ENCODE measurements around the gene RPL35. TPM values are rescaled to one million over a fixed set of nuclear protein-coding genes. Genes with fewer than 3 reads are reported as not detected.

The RPL35 gene
- total RNA-seq, 1 donor from 2014 or later, result 706 TPM

DNA sequence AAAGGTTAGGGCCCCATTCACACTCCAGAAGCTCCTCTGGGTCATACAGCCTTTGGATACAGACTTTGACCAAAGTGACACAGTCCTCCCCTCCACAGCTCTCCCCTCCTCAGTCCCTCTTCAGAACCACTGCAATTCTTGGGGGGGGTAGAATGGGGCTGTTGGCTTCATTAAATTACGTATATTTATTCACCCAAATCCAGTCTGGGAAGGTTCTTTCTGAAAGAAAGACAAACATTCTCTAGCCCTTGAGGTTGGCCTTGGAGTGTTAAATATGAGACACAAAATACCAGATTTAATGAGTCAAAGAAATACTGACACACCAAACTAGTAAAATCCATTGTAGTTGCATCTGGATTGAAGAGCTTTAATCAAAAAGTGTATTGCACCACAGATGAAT is 16.3 kb upstream of the RPL35 start:
- Mint-ChIP-seq H3K9me3 (ENCODE audit: low read depth) (no peaks in the 10 kb centered on the region), H3K4me1 (ENCODE audit: low read depth) (peaks cover 21% of the 10 kb centered on the region), H3K4me3 (ENCODE audit: unreplicated experiment) (no peak overlapping the region), H3K27ac (ENCODE audit: unreplicated experiment) (peak overlapping the region; percentile 41), H3K27me3 (ENCODE audit: low read depth) (no peaks in the 10 kb centered on the region), H3K36me3 (ENCODE audit: low read depth) (peaks cover 15% of the 10 kb centered on the region)
- no peak for DNase-seq (ENCODE audit: low spot score)
- TF ChIP-seq, protein P1, sequence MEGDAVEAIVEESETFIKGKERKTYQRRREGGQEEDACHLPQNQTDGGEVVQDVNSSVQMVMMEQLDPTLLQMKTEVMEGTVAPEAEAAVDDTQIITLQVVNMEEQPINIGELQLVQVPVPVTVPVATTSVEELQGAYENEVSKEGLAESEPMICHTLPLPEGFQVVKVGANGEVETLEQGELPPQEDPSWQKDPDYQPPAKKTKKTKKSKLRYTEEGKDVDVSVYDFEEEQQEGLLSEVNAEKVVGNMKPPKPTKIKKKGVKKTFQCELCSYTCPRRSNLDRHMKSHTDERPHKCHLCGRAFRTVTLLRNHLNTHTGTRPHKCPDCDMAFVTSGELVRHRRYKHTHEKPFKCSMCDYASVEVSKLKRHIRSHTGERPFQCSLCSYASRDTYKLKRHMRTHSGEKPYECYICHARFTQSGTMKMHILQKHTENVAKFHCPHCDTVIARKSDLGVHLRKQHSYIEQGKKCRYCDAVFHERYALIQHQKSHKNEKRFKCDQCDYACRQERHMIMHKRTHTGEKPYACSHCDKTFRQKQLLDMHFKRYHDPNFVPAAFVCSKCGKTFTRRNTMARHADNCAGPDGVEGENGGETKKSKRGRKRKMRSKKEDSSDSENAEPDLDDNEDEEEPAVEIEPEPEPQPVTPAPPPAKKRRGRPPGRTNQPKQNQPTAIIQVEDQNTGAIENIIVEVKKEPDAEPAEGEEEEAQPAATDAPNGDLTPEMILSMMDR (IDR thresholded peaks at IDR 0.05), result no peak

DNA sequence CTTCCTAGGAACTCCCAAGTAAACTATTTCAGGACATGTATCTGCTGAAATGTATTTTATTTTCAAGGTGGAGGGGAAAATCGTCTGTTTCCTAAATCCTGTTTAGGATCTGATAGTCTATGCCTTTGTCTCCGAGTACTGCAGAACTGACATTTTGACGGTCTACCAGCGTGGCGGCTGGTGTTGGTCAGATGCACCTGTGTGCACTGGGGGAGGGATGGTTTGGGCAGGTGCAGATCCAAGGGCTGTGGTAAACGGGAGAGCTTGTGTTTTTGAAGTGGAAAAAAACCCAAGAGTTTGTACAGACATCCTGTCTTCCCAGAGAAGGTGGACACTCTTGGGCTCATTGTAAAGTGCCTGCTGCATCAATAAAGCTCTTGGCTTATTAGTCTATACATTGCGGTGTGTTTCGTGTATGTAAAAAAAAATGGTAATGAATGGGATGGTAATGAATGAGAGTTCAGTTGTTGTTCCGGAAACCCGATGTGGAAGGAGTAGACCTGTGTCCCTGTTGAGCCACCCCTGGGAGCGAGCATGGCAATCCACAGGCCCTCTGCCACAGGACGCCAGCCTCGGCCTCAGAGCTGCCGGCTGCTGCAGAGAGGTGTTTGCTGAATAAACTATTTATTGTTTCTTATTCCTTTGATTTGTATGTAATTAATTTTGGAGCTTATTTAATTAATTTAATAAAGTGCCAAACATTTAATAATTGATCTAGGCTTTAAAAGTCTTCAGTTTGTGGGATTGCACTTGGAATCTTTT is 15.4 kb upstream of the RPL35 start:
- no peak overlapping the region for H3K27ac Mint-ChIP-seq (ENCODE audit: unreplicated experiment)
- peaks cover 16% of the 10 kb centered on the region for H3K36me3 Mint-ChIP-seq (ENCODE audit: low read depth)
- H3K4me3 Mint-ChIP-seq (ENCODE audit: unreplicated experiment), result no peak overlapping the region
- H3K4me1 Mint-ChIP-seq (ENCODE audit: low read depth), result peaks cover 29% of the 10 kb centered on the region
- no peaks in the 10 kb centered on the region for H3K27me3 Mint-ChIP-seq (ENCODE audit: low read depth)
- no peak for DNase-seq (ENCODE audit: low spot score)
- no peaks in the 10 kb centered on the region for H3K9me3 Mint-ChIP-seq (ENCODE audit: low read depth)
- TF ChIP-seq, protein P1 (IDR thresholded peaks at IDR 0.05), result no peak

DNA sequence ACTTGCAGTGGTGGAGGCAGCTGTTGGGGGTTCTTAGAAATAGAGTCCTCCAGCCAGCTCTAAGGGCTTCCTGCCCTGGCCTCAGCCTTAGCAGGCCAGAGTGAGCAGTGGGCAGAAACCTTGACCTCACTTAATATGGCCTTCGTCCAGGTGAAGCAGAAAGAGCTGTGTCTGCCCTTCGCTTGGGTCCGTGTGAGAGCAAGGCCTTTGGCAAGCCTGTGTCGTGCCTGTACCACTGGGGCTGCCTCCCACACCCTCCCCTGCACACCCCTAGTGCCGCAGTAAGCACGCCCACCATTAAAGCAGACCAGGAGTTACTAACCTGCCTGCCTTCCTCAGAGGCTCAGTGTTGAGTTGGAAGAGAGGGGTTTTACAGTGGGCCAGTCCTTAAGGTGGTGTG is 13.7 kb upstream of the RPL35 start:
- Mint-ChIP-seq H3K36me3 (ENCODE audit: low read depth) (peaks cover 16% of the 10 kb centered on the region), H3K9me3 (ENCODE audit: low read depth) (no peaks in the 10 kb centered on the region), H3K27ac (ENCODE audit: unreplicated experiment) (no peak overlapping the region), H3K4me3 (ENCODE audit: unreplicated experiment) (no peak overlapping the region), H3K27me3 (ENCODE audit: low read depth) (no peaks in the 10 kb centered on the region), H3K4me1 (ENCODE audit: low read depth) (peaks cover 46% of the 10 kb centered on the region)
- no peak for DNase-seq (ENCODE audit: low spot score)
- TF ChIP-seq, protein P1 (IDR thresholded peaks at IDR 0.05), result no peak

DNA sequence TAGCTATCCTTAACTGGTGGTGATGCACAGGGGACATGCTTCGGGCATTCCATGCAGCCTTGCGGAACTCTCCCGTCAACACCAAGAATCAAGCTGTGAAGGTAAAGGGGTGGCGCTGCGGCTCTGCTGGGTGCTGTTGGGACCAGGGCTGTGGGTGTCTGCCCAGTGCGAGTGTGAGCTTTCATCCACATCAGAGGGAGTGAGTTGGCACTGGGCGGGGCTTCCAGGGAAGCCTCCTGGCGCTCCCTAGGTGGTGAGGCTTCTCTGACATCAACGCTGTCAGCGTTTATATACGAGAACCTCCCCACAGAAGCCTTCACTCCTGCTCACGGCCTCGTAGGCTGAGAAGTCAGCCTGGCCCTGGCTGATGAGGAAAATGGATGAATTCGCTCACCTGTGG is 11.9 kb upstream of the RPL35 start:
- Mint-ChIP-seq H3K9me3 (ENCODE audit: low read depth) (no peaks in the 10 kb centered on the region), H3K36me3 (ENCODE audit: low read depth) (peaks cover 15% of the 10 kb centered on the region), H3K4me3 (ENCODE audit: unreplicated experiment) (no peak overlapping the region), H3K4me1 (ENCODE audit: low read depth) (peaks cover 54% of the 10 kb centered on the region), H3K27me3 (ENCODE audit: low read depth) (no peaks in the 10 kb centered on the region), H3K27ac (ENCODE audit: unreplicated experiment) (no peak overlapping the region)
- no peak for DNase-seq (ENCODE audit: low spot score)
- TF ChIP-seq, protein P1 (IDR thresholded peaks at IDR 0.05), result no peak

DNA sequence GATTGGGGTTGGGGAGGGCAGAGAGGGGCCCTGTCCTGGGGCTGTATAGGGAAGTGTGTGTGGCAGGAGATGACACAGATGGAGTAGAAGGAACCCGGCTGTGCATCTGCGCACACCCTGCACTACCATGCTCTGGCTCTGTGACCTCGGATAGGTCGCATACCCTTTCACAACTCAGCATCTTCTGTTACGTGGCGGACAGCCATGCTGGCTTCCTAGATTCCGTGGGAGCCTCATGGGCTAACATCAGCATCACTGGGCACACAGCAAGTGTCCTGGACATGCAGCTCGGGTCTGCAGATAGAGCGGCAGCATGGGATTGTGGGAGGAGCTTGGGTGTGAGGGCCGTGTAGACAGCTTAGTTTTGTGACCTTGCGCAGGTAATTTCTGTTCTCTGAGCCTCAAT is 9.4 kb upstream of the RPL35 start:
- Mint-ChIP-seq H3K27ac (ENCODE audit: unreplicated experiment) (peak overlapping the region; percentile 91), H3K9me3 (ENCODE audit: low read depth) (no peaks in the 10 kb centered on the region), H3K27me3 (ENCODE audit: low read depth) (no peaks in the 10 kb centered on the region), H3K36me3 (ENCODE audit: low read depth) (peaks cover 11% of the 10 kb centered on the region), H3K4me3 (ENCODE audit: unreplicated experiment) (peak overlapping the region; percentile 95), H3K4me1 (ENCODE audit: low read depth) (peaks cover 53% of the 10 kb centered on the region)
- DNase-seq (ENCODE audit: low spot score), result no peak
- TF ChIP-seq, protein P1 (IDR thresholded peaks at IDR 0.05), result no peak
